HEK293 (cell line): ENCODE data around the gene SLC30A5.

Experiments
- CTCF ChIA-PET: fragments of 350-600 bp; formaldehyde crosslinking; extraction: SDS; loops from one replicate; lab custom pipeline; 2021; ENCODE audit warnings: antibody characterized with exemption; lab: Yijun Ruan, JAX
- POLR2A ChIA-PET: fragments of 300-600 bp; formaldehyde crosslinking; extraction: SDS; loops from one replicate; lab custom pipeline; 2020; ENCODE audit warnings: antibody characterized with exemption, inconsistent platforms; lab: Yijun Ruan, JAX
- H3K27ac ChIP-seq: fragments of 200-500 bp; sonication (Bioruptor generic); 2 replicates; pipeline ENCODE4 v1.5.1; 2014; ENCODE audit warnings: low read depth, low read length, control low read depth, inconsistent platforms; ENCODE audit errors: extremely low read depth
- H3K36me3 ChIP-seq, 2 experiments: fragments of 200-500 bp in 1 of 2; sonication (Bioruptor generic) in 1 of 2; 1 replicate in 1 of 2; 2 replicates in 1 of 2; pipeline ENCODE4 v1.5.1; 2014 to 2017; ENCODE audit warnings: inconsistent platforms in 2 of 2, low read length in 2 of 2; ENCODE audit not compliant: control insufficient read depth in 2 of 2, insufficient read depth in 1 of 2
- H3K4me1 ChIP-seq: fragments of 200-500 bp; sonication (Bioruptor generic); 2 replicates; pipeline ENCODE4 v1.5.1; 2014; ENCODE audit warnings: mild to moderate bottlenecking, low read length, inconsistent platforms; ENCODE audit not compliant: control insufficient read depth, insufficient read depth
- H3K4me3 ChIP-seq: 2 replicates; pipeline ENCODE4 v1.5.1; 2011; ENCODE audit warnings: low read depth, mild to moderate bottlenecking, control low read depth, low read length, moderate library complexity
- H3K9me3 ChIP-seq: fragments of 200-500 bp; sonication (Bioruptor generic); 2 replicates; pipeline ENCODE4 v1.5.1; 2014; ENCODE audit warnings: low read depth, low read length, inconsistent platforms; ENCODE audit not compliant: control insufficient read depth, insufficient read depth
- BCL6B ChIP-seq: fragments of 450-650 bp; formaldehyde crosslinking; IDR thresholded peaks from 2 replicates; pipeline ENCODE4 v1.5.1; 2017; ENCODE audit warnings: missing biosample characterization, missing genetic modification characterization
- GFI1B ChIP-seq: fragments of 450-650 bp; formaldehyde crosslinking; IDR thresholded peaks from 2 replicates; pipeline ENCODE4 v1.5.1; 2016; ENCODE audit warnings: missing biosample characterization, missing genetic modification characterization
- HOXD13 ChIP-seq: sonication (generic); formaldehyde crosslinking; IDR thresholded peaks from 2 replicates; pipeline ENCODE4 v1.8.0; 2022; ENCODE audit warnings: missing genetic modification reagents, borderline replicate concordance
- KLF17 ChIP-seq: fragments of 450-650 bp; formaldehyde crosslinking; IDR thresholded peaks from 2 replicates; pipeline ENCODE4 v1.5.1; 2016; ENCODE audit warnings: missing biosample characterization, missing genetic modification characterization
- KLF7 ChIP-seq: fragments of 450-650 bp; formaldehyde crosslinking; IDR thresholded peaks from 2 replicates; pipeline ENCODE4 v1.5.1; 2016; ENCODE audit warnings: missing biosample characterization, missing genetic modification characterization, borderline replicate concordance
- MZF1 ChIP-seq: fragments of 450-650 bp; formaldehyde crosslinking; IDR thresholded peaks from 2 replicates; pipeline ENCODE4 v1.5.1; 2017; ENCODE audit warnings: missing biosample characterization, missing genetic modification characterization, borderline replicate concordance
- ZEB2 ChIP-seq: fragments of 450-650 bp; formaldehyde crosslinking; IDR thresholded peaks from 2 replicates; pipeline ENCODE4 v1.5.1; 2016; ENCODE audit warnings: missing biosample characterization, missing genetic modification characterization
- ZFHX2 ChIP-seq: fragments of 450-650 bp; formaldehyde crosslinking; conservative IDR thresholded peaks from 2 replicates; pipeline ENCODE4 v1.5.1; 2016; ENCODE audit warnings: missing biosample characterization, missing genetic modification characterization
- ZFP3 ChIP-seq: fragments of 450-650 bp; formaldehyde crosslinking; IDR thresholded peaks from 2 replicates; pipeline ENCODE4 v1.5.1; 2016; ENCODE audit warnings: low read depth, missing biosample characterization, missing genetic modification characterization
- ZFP69B ChIP-seq: fragments of 450-650 bp; formaldehyde crosslinking; IDR thresholded peaks from 2 replicates; pipeline ENCODE4 v1.5.1; 2016; ENCODE audit warnings: missing biosample characterization, missing genetic modification characterization
- ZNF155 ChIP-seq: fragments of 450-650 bp; formaldehyde crosslinking; IDR thresholded peaks from 2 replicates; pipeline ENCODE4 v1.5.1; 2016; ENCODE audit warnings: missing biosample characterization, missing genetic modification characterization
- ZNF157 ChIP-seq: fragments of 450-650 bp; formaldehyde crosslinking; IDR thresholded peaks from 2 replicates; pipeline ENCODE4 v1.5.1; 2016; ENCODE audit warnings: missing biosample characterization, missing genetic modification characterization
- ZNF169 ChIP-seq: fragments of 450-650 bp; formaldehyde crosslinking; IDR thresholded peaks from 2 replicates; pipeline ENCODE4 v1.5.1; 2016; ENCODE audit warnings: missing biosample characterization, missing genetic modification characterization
- ZNF2 ChIP-seq: fragments of 450-650 bp; formaldehyde crosslinking; IDR thresholded peaks from 2 replicates; pipeline ENCODE4 v1.5.1; 2016; ENCODE audit warnings: missing biosample characterization, missing genetic modification characterization
- ZNF221 ChIP-seq: fragments of 450-650 bp; formaldehyde crosslinking; IDR thresholded peaks from 2 replicates; pipeline ENCODE4 v1.5.1; 2017; ENCODE audit warnings: missing biosample characterization, missing genetic modification characterization, borderline replicate concordance
- ZNF274 ChIP-seq, 2 experiments: fragments of 200-500 bp in 1 of 2; fragments of 450-650 bp in 1 of 2; sonication (Bioruptor generic) in 1 of 2; formaldehyde crosslinking in 1 of 2; IDR thresholded peaks; 2 replicates each; pipeline versions ENCODE4 v1.5.1 to v1.6.1; 2014 to 2016; ENCODE audit warnings: borderline replicate concordance in 1 of 2, inconsistent platforms in 1 of 2, low read length in 1 of 2, missing biosample characterization in 1 of 2, missing genetic modification characterization in 1 of 2
- ZNF302 ChIP-seq: fragments of 450-650 bp; formaldehyde crosslinking; IDR thresholded peaks from 2 replicates; pipeline ENCODE4 v1.5.1; 2016; ENCODE audit warnings: missing biosample characterization, missing genetic modification characterization, low read depth
- ZNF473 ChIP-seq: fragments of 450-650 bp; formaldehyde crosslinking; IDR thresholded peaks from 2 replicates; pipeline ENCODE4 v1.5.1; 2017; ENCODE audit warnings: missing biosample characterization, missing genetic modification characterization
- ZNF48 ChIP-seq: fragments of 450-650 bp; formaldehyde crosslinking; IDR thresholded peaks from 2 replicates; pipeline ENCODE4 v1.5.1; 2016; ENCODE audit warnings: missing biosample characterization, missing genetic modification characterization
- ZNF529 ChIP-seq: fragments of 450-650 bp; formaldehyde crosslinking; IDR thresholded peaks from 2 replicates; pipeline ENCODE4 v1.5.1; 2017; ENCODE audit warnings: missing genetic modification characterization, missing biosample characterization; ENCODE audit not compliant: insufficient replicate concordance
- ZNF549 ChIP-seq: fragments of 450-650 bp; IDR thresholded peaks from 2 replicates; pipeline ENCODE4 v1.5.1; 2018; ENCODE audit warnings: missing biosample characterization, missing genetic modification characterization, mild to moderate bottlenecking, inconsistent platforms, moderate library complexity
- ZNF561 ChIP-seq: fragments of 450-650 bp; IDR thresholded peaks from 2 replicates; pipeline ENCODE4 v1.5.1; 2018; ENCODE audit warnings: missing biosample characterization, missing genetic modification characterization, borderline replicate concordance
- ZNF585B ChIP-seq: fragments of 450-650 bp; formaldehyde crosslinking; IDR thresholded peaks from 2 replicates; pipeline ENCODE4 v1.5.1; 2016; ENCODE audit warnings: missing biosample characterization, missing genetic modification characterization
- ZNF692 ChIP-seq: fragments of 450-650 bp; formaldehyde crosslinking; IDR thresholded peaks from 2 replicates; pipeline ENCODE4 v1.5.1; 2016; ENCODE audit warnings: missing biosample characterization, missing genetic modification characterization
- ZNF707 ChIP-seq: fragments of 450-650 bp; formaldehyde crosslinking; IDR thresholded peaks from 2 replicates; pipeline ENCODE4 v1.5.1; 2016; ENCODE audit warnings: missing biosample characterization, missing genetic modification characterization
- ZSCAN16 ChIP-seq: fragments of 450-650 bp; formaldehyde crosslinking; IDR thresholded peaks from 2 replicates; pipeline ENCODE4 v1.5.1; 2016; ENCODE audit warnings: missing biosample characterization, missing genetic modification characterization

SLC30A5 gene

DNA sequence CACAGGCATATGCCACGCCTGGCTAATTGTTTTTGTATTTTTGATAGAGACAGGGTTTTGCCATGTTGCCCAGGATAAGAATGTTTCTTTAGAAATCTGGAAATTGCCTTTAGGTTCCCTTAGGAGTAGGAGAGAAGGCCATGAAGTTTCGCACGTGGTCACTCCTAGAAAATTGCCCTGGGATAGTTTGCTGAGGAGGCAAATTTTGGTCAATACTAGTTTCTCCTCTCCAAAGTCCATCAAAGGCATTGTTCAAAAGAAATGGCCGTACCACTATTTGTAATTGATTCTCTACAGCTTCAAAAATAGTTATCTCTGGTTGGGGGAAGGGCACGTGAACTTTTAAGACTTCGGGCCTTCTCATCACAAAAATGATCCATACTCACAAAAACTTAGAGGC, 845 bp upstream of the SLC30A5 start:
- Histone ChIP-seq H3K27ac (no peak overlapping the region), H3K4me1 (peaks cover 5% of the 10 kb centered on the region), H3K4me3 (no peak overlapping the region), H3K36me3 (peaks cover 10 to 17% of the 10 kb centered on the region in 2 experiments; a peak in 2 of 3 replicates), H3K9me3 (no peaks in the 10 kb centered on the region)
- ChIA-PET POLR2A (interaction anchor here (0.8 to 1.3 kb wide), 6 partner anchors 35 to 242 kb away, joined by 3 to 9 read pairs (median 4); partner anchors contain the start of genes CCNB1, CDK7 and CENPH), CTCF (interaction anchor here (0.6 to 2.0 kb wide), 33 partner anchors 9 to 417 kb away, joined by 3 to 36 read pairs (median 4); no protein-coding TSS in a partner anchor)
- TF ChIP-seq ZNF302 = no peak
- no peak for TF ChIP-seq ZNF157
- TF ChIP-seq ZFP69B = no peak
- TF ChIP-seq HOXD13 (CRISPR knock-in tag) = no peak
- TF ChIP-seq ZEB2 (tag by site-specific recombination) = no peak

DNA sequence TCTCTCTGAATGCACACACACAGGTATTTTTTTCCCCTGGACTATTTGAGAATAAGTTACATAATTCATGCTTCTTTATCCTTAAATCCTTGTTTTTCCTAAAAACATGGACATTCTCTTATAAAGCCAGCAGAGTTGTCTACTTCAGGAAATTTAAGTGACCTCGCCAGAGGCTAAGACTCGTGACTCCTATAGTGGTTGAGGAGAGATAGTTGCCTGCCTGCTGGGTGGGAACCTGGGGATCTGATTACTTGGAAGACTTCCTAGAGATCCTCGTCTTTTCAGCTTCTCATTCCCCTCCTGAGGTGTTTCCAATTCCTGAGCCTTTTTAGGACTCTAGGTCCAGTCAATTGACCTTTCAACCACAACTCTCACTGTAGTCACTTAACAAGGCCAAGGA, 5.5 kb downstream of the SLC30A5 start:
- peaks cover 9% of the 10 kb centered on the region for H3K4me1 ChIP-seq
- ChIA-PET POLR2A (no interaction called here), CTCF (interaction anchor here (0.6 kb wide), 1 partner anchor 10 kb away, joined by 3 read pairs; no protein-coding TSS in a partner anchor)
- peaks cover 32 to 50% of the 10 kb centered on the region in 2 experiments for H3K36me3 ChIP-seq
- no peaks in the 10 kb centered on the region for H3K9me3 ChIP-seq
- H3K27ac ChIP-seq = no peak overlapping the region
- no peak overlapping the region for H3K4me3 ChIP-seq
- no peak for TF ChIP-seq ZNF549 (tag by site-specific recombination)
- TF ChIP-seq ZNF169 (tag by site-specific recombination) = no peak
- 0 out of 2 replicates have a peak, but pooled peaks have one; percentile 37 for TF ChIP-seq BCL6B (tag by site-specific recombination)
- TF ChIP-seq ZSCAN16 (tag by site-specific recombination) = no peak
- no peak for TF ChIP-seq ZNF274 (IDR thresholded peaks at IDR 0.05; ENCODE audit: low read length)
- TF ChIP-seq ZNF274 (tag by site-specific recombination; IDR thresholded peaks at IDR 0.05; ENCODE audit: borderline replicate concordance) = no peak
- no peak for TF ChIP-seq ZNF585B (tag by site-specific recombination)
- TF ChIP-seq ZNF221 (tag by site-specific recombination) = no peak
- no peak for TF ChIP-seq KLF7

GRCh38 chr5:69103521-69103920, 9.7 kb downstream of the SLC30A5 start:
- no peak overlapping the region for H3K4me3 ChIP-seq
- H3K4me1 ChIP-seq = peaks cover 3% of the 10 kb centered on the region; the same call in 1 of the 2 replicates
- CTCF ChIA-PET = interaction anchor here (0.7 kb wide), 1 partner anchor 237 kb away, joined by 3 read pairs; no protein-coding TSS in a partner anchor
- H3K36me3 ChIP-seq = peaks cover 48 to 71% of the 10 kb centered on the region in 2 experiments
- no peak overlapping the region for H3K27ac ChIP-seq
- POLR2A ChIA-PET = no interaction called here
- TF ChIP-seq ZFP3 (tag by site-specific recombination) (no peak), ZNF48 (tag by site-specific recombination) (no peak), ZNF707 (tag by site-specific recombination) (no peak), ZNF529 (tag by site-specific recombination) (no peak), ZNF692 (tag by site-specific recombination) (no peak), ZNF549 (tag by site-specific recombination) (no peak), ZFHX2 (tag by site-specific recombination) (no peak), ZNF155 (no peak), GFI1B (no peak), ZNF561 (tag by site-specific recombination) (no peak), ZNF473 (no peak), MZF1 (no peak), BCL6B (tag by site-specific recombination) (no peak), KLF17 (tag by site-specific recombination) (no peak), ZNF2 (tag by site-specific recombination) (no peak)
- no peaks in the 10 kb centered on the region for H3K9me3 ChIP-seq
